HG03097 (cell line): ENCODE data around the gene C5orf15.
"Not testable (repeated sequence)": the region's sequence is repeated elsewhere in the genome, so short reads cannot be mapped to it uniquely, and the experiment has no call there.

Experiments used
- ATAC-seq: cut with Tn5 transposase; IDR thresholded peaks from one replicate; pipeline ENCODE4 v1.9.1; 2021; ENCODE audit not compliant: unreplicated experiment, low FRiP score

The C5orf15 gene

DNA sequence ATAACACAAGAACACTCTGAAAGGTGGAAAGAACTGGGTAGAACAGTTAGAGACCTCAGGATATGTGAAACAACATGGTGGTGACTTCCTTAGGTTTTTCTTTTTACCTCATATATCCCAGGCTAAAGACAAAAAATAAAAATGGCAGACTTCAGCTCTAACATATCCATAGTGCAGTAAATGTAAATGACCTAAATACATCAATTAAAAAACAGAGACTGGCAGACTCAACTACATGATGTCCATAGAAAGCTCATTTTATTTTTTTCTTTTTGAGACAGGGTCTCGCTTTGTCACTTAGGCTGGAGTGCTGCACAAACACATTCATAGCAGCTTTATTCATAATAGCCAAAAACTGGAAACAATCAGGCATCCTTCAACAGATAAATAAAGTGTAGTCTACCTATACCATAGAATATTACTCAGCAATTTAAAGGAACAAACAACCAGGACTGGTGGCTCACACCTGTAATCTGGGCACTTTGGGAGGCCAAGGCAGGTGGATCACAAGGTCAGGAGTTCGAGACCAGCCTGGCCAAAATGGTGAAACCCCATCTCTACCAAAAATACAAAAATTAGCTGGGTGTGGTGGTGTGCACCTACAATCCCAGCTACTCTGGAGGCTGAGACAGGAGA, 4.8 kb downstream of the C5orf15 start:
- ATAC-seq: no peak

DNA sequence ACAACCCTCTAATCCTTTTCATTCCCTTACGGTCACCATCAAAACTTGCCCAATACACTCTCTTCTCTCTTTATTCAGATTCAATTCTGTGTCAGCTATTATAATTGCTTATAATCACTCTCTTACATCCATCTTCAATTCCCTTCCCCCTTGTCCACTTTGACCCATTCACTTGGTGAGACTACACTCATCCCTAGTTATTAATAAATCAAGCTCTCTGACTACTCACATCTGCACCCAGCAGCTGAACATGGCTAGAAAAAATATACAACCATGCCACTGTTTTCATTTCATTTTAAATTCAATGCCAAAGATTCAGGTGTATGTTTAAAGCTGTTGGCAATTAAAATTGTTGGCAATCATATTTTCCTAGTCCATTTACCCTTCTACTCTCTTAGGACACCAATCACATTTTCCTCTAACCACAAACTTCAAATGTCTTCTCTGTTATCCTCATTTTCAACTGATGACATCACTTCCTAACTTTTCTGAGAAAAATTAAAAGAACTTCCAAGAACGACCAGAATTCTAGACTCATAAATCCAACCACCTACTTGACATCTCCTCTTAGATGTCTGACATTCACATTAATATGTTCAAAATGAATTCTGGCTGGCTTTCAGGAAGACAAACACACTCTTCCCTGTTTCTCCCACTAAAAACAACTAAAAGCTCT, 5.5 kb downstream of the C5orf15 start:
- ATAC-seq: no peak

DNA sequence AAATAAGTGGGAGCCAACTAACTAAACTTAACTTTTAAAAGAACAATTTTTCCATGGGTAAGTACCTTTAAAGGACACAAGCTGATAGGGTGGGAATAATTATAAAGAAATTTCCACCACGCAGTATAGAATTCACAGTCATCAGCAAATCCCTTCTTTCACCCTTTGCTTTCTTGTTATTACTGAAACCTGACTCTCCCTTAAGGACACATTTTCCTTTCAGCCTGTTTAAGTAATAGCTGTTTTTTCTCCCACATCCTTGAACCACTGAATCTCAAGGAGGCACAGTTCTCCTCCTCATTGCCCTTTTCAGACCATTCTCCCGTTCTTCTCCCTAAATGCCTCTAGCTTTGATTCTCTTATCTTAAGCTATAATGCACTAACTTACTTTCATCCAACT, 6.3 kb downstream of the C5orf15 start:
- no peak for ATAC-seq

DNA sequence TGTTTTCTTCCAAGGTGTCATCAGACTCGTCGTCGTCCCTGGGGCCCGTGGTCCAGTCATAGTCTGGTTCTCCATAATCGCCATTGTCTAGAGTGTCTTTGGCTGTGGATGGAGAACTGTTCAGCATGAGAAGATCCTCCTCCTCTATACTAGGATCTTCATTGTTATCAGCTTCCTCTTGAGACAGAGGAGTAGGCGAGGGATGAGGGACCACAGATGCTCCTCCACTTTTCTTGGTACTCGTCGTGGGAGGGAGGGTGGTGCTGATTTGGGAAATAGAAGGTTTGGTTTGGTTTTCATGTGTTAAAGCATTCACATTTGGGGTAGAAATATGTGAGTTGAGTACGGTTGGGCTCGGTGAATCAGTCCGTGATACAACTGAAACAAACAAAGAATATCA, 8.8 kb downstream of the C5orf15 start:
- no peak for ATAC-seq

DNA sequence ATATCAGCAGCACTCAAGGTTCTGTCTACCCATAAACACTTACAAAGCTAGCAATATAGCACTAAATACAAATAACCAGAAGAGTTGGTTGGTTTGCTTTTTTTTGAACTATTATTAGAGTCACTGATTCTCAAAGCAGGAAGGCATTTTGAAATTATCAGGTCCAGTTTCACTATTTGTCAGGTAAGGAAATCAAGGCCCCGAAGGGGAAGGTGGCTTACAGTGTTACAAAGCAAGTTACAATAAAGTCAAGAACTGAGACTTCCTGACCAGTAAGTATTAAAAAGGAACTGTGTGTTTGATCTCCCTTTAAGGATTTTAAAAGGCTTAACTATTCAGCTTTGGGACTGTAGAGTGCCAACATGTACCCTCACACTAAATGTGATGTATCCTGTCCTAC, 10.8 kb downstream of the C5orf15 start:
- ATAC-seq: peak; percentile 48

DNA sequence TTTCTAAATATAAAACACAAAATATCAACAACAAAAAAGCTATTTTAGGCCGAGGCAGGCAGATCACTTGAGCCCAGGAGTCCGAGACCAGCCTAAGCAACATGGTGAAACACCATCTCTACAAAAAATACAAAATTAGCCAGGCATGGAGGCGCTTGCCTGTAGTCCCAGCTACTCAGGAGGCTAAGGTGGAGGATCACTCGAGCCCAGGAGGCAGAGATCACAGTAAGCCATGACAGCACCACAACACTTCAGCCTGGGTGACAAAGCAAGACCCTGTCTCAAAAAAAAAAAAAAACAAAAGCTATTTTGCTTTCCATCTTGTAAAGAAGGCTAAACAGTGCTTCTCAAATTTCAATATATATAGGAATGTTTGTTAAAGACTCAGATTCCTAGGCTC, 11.3 kb downstream of the C5orf15 start:
- no peak for ATAC-seq

DNA sequence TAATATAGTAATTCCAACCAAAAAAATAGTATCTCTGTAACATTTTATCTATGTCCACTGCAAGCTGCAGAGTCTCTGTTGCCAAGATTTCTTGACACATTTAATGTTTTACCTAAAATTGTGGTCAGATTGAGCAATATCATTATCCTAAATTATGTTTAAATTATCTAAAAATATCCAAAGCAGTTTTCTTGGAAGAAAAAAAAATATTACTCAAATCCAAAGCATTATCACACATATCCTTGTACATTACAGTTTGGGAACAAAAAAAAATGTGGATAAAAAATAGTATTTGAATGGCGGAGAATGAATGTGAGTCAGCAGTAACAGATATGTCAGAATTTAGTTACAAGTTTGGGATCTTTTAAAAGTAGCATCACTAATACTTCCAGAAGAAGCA, 12.2 kb downstream of the C5orf15 start:
- ATAC-seq: not testable (repeated sequence)

DNA sequence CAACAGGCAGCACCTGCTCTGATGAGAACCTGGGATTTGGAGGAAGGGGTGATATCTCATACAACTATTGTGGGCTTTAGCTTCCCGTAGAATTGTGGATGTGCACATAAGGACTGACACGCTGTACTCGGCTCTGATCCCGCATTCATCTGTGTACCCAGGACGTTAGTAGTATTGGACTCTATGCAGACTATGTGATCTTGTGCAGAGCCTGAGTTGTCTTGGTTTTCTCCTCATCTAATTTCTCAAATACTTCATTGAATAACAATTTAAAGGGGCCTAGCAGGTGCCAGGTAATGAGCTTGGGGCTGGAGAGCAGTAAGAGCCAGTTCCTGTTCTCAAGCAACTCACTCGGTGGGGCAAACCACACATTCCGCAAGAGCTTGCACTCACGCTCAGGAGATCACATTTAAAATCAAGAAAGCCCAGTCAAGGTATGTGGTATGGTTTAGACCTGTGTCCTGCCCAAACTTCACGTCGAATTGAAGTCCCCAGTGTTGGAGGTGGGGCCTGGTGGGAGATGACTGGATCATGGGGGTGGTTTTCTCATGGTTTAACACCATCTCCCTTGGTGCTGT, 14.8 kb downstream of the C5orf15 start:
- no peak for ATAC-seq

DNA sequence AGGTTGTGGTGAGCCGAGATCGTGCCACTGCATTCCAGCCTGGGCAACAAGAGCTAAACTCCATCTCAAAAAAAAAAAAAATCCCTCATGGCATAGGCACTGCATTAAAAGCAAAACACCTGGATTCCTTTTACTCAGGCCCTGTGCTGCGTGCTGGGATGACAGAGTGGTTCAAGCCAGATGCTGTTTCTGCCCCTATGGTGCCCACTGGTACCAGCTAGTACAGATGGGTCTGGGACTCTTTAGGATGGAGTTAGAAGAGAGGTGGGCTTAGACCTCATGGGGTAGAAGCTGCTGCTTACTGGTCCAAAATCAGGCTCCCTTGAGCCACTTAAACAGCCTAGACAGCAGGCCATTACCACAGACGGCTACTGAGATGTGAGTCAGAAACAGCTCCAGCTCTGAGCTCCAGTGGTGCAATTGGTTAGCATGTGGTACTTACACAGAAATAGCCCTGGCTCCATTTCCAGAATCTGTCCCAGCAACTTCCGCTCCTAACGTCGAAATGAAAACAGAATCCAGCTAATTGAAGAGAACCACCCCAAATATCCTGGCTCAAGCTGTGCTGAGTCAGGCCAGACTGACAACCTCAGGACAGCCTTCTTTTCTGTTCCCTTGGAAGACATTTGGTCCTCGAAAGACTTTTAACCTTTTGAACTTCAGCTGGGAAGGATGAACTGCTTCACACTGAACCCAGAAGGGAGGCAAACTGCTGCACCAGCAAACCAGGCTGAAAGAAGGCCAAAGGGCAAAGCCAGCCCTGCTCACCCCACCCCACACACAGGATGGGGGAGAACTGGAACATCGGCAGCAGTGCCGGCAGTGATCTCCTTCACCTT, 15.5 kb downstream of the C5orf15 start:
- no peak for ATAC-seq

DNA sequence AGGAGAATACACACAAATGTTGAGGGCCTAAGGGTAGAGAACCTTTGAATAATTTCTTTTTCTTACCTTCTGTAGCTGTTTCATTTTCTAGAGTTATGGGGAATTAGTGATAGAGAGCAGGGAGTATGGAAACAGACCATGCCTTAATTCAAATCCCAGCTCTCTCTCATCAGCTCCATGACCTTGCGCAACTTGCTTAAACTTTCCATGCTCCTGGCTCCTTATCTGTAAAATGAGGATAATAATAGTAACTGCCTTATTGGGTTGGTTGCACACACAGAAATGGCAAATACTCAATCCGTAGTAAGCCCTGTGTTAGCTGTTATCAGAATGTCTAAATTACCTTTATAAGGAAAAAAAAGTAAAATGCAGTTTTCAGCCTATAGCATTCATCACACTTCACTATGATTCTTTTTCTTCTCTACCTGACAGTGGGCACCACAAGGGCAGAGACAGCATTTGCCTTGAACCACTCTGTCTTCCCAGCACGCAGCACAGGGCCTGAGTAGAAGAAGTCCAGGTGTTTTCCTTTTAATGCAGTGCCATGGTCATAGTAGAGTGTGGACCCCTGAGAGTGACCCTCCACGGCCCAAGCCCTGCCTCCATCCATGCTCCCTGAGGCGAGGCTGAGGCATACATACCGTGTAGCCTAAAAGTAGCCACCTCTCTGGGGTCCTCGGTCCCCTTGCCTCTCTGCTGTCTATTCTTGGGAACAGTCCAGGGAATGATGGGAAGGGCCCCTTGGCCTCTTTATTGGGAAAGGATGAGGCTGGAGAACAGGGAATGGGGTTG, 17.4 kb downstream of the C5orf15 start:
- ATAC-seq: no peak

DNA sequence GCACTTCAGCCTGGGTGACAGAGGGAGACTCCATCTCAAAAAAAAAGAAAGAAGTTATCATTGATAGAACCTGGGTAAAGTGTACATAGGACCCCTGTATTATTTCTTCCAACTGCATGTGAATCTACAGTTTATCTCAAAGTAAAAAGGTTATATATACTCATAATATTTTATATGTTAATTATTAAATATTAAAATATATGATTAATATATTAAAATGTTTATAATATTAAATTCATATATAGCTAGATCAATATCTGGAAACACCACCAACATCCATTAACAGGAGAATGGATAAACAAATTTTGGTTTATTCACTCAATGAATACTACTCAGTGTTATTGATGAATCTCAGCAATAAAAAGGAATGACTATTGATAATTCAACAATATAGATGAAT, 19.7 kb downstream of the C5orf15 start:
- ATAC-seq: no peak

DNA sequence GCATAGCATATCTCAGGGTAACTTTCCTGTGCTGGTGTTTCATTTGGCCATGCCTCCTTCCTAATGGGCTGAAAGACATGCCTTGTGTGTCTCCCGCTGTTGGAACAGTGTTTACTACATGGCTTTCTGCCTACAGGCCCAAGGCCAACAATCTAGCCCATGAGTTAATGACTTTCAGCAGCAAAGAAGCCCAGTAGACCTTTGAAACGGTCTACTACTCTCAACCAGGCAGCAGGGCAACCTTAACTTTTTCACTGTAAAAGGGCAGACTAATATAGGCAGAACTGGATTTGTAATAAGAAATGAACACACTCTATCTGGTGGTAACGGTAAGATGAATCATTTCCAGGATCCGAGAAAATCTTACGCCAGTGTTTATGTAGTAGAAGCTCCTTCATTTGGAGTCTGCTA, 21.0 kb downstream of the C5orf15 start:
- no peak for ATAC-seq

DNA sequence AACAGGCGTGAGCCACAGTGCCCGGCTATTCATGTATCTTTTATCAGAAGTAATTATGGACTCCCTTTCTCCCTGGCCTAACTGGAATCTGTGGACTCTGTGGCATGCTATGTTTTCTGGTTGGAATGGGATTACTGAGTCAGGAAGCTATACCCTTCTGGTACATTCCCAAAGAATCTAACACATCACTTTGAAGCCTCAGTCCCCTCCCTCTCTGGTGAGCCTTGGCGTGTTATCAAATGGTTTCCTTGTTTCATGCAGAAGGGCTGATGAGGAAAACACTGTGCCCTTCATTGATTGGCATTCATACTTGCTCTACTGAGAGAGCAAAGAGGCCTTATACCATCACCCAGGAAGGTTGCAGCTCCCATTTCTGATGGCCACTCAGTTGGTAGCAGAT, 22.9 kb downstream of the C5orf15 start:
- ATAC-seq: no peak

DNA sequence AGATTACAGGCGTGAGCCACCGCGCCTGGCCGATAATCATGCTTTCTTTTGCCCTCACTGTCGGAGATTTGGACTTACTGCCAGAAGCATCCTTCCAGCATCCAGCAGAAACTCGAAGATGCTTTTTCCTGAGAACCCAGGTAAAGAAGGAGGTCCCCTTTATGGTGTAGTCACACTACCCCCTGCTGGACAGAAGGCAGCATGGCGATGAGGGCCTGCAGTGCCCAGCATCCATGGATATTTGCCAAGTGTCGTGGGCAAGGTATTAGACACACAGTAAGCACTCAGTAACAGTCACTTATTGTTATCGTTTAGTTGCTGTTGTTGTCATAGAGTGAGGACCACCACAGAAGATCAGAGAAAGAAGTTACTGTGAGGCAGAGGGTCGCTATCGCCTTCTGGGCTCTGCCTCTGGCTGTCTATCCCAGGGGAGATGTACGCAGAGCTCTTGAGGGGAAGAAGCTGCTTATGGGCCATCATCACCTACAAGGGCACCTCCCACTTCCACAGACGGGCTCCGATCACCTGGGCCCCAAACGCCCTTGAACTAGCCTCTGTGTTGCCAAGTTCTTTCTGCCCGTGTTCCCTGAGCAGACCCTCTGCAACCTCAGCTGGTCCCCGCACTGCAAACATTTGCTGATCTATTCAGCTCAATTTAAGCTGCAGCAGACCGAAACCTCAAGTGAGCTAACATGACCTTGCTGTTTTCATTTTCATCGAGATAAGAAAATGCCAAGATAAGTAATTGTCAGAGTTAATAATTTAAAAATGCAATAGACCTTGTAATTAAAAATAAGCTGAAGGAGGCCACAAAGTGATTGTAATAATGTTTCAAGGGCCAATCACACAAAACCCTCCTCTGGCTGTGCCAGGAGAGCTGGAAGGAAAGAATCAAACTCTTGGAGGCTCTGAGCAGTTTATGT, 23.9 kb downstream of the C5orf15 start:
- no peak for ATAC-seq

DNA sequence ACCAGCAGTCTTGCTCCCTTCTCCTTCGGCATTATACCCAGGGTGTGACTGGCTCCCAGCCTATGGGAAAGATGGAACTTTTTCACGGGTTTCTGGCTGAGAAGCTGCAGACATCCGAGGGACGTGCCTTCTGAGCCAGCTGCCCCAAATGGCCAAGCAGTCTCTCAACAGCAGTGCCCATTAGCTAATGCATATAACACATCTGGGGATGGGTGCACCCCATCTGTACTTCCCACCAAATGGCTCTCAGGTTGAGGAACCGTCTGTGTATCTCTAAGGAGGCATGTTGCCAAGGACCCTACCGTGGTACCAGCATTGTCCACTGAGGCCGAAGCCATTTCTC, 25.0 kb downstream of the C5orf15 start:
- ATAC-seq: no peak

DNA sequence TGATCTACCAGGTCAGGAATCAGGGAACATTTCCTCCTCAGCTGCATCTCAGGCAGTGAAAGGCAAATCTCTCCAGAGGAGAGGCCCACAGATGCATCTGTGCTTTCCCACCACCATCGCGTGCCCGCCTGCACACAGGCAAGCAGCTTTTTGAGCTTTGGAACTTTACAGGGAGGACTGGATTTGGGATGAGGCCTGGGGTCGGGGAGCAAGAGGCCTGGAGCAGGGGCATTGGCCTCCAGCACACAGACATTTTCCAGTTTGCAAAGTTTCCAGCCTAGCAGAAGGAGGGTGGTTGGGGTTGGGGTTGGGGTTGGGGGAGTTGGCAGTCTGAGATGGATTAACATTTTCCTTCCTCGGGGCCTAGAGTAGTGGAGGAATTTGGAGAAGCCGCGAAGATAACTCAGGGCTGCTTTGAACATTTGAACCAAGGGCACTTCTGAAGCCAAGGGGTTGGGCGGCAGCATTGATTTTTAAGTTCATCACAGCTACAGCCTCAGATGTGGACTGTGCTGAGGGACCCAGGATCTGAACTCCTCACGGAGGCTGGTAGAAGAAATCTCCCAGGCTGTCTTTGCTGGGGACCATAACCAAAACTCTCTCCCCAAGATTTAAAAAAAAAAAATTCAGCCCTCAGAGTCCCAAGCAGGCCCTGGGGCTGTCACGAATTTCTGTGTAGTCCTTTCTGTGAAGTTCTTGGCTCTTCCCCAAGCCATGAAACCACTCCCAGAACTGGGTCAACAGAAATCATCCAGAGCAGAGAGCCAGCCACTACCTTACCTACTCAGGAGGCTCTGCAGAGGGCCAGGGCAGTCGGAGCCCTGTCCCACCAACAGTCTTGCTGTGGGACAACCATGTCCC, 25.6 kb downstream of the C5orf15 start:
- ATAC-seq: no peak

DNA sequence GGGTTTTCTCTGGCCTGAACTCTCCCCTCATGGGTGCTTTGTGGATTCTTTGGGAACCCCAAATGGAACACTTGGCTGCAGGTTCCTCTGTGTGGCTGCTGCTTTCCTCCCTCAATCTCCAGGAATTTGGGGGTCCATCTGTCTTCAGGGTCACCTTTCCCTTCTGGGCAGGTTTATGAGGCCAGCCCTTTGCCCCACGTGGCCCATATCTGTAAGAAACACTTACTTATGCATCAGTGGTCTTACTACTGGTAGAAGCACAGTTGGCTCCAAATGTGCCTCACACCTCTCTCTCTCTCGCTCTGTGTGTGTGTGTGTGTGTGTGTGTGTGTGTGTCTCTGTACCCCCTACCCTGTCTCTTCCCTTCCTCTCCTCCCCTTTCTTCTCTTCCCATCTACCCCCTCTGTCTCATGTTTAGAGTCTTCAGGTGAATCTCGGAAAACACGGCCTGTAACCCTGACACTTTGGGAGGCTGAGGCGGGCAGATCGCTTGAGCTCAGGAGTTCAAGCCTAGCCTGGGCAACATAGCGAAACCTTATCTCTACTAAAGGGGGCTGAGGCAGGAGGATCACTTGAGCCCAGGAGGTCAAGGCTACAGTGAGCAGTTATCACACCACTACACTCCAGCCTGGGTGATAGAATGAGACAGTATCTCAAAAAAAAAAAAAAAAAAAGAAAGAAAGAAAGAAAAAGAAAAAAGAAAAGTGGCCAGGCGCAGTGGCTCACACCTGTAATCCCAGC, 26.8 kb downstream of the C5orf15 start:
- no peak for ATAC-seq

DNA sequence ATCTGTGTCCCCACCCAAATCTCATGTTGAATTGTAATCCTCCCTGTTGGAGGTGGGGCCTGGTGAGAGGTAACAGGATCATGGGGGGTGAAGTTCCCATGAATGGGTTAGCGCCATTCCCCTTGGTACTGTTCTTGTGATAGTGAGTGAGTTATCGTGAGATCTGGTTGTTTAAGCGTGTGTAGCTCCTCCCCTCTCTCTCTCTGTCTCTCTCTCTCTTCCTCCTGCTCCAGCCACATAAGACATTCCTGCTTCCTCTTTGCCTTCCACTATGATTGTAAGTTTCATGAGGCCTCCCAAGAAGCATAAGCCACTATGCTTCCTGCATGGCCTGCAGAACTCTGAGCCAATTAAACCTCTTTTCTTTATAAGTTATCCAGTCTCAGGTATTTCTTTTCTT, 28.8 kb downstream of the C5orf15 start:
- no peak for ATAC-seq
